HG03280 (cell line): ENCODE data around the gene MED27.

Source experiments
- ATAC-seq: cut with Tn5 transposase; IDR thresholded peaks from one replicate; pipeline ENCODE4 v1.9.1; 2021; ENCODE audit warnings: mild to moderate bottlenecking, moderate library complexity; ENCODE audit not compliant: unreplicated experiment

The MED27 gene

GRCh38 chr9:132044176-132044875 is 35.3 kb downstream of the MED27 start:
- no peak for ATAC-seq

GRCh38 chr9:132043708-132044107 is 36.0 kb downstream of the MED27 start:
- no peak for ATAC-seq

- ATAC-seq = no peak
Measured at GRCh38 chr9:132042324-132042723, 37.3 kb downstream of the MED27 start.

GRCh38 chr9:132041798-132042197 is 37.9 kb downstream of the MED27 start:
- ATAC-seq = no peak

- ATAC-seq = no peak
Measured at GRCh38 chr9:132040808-132041207, 38.9 kb downstream of the MED27 start.

GRCh38 chr9:132040246-132040645 is 39.4 kb downstream of the MED27 start:
- ATAC-seq = no peak

- ATAC-seq = no peak
Measured at GRCh38 chr9:132039284-132039683, 40.4 kb downstream of the MED27 start.

GRCh38 chr9:132037458-132037857 is 42.2 kb downstream of the MED27 start:
- no peak for ATAC-seq

- no peak for ATAC-seq
Measured at GRCh38 chr9:132036521-132036920, 43.1 kb downstream of the MED27 start.

GRCh38 chr9:132035679-132036078 is 44.0 kb downstream of the MED27 start:
- ATAC-seq = no peak

- ATAC-seq = no peak
Measured at GRCh38 chr9:132032238-132032950, 47.3 kb downstream of the MED27 start.

- no peak for ATAC-seq
Measured at GRCh38 chr9:132031467-132032237, 48.0 kb downstream of the MED27 start.

- ATAC-seq = no peak
Measured at GRCh38 chr9:132030626-132031325, 48.9 kb downstream of the MED27 start.

- ATAC-seq = no peak
Measured at GRCh38 chr9:132027752-132028663, 51.7 kb downstream of the MED27 start.

- no peak for ATAC-seq
Measured at GRCh38 chr9:132026932-132027585, 52.6 kb downstream of the MED27 start.

- ATAC-seq = no peak
Measured at GRCh38 chr9:132025766-132026165, 53.9 kb downstream of the MED27 start.

- ATAC-seq = no peak
Measured at GRCh38 chr9:132024589-132024988, 55.1 kb downstream of the MED27 start.

GRCh38 chr9:132023419-132024180 is 56.1 kb downstream of the MED27 start:
- no peak for ATAC-seq
